NCI-H2107 treated with DMSO at 0.1 percent for 48 hours (cell line): Measurements from ENCODE around the gene PLPPR3.

ENCODE experiments used
- DNase-seq: peaks from one replicate; lab custom pipeline; 2025; ENCODE audit not compliant: unreplicated experiment; lab: John Stamatoyannopoulos, UW

PLPPR3 gene

DNA sequence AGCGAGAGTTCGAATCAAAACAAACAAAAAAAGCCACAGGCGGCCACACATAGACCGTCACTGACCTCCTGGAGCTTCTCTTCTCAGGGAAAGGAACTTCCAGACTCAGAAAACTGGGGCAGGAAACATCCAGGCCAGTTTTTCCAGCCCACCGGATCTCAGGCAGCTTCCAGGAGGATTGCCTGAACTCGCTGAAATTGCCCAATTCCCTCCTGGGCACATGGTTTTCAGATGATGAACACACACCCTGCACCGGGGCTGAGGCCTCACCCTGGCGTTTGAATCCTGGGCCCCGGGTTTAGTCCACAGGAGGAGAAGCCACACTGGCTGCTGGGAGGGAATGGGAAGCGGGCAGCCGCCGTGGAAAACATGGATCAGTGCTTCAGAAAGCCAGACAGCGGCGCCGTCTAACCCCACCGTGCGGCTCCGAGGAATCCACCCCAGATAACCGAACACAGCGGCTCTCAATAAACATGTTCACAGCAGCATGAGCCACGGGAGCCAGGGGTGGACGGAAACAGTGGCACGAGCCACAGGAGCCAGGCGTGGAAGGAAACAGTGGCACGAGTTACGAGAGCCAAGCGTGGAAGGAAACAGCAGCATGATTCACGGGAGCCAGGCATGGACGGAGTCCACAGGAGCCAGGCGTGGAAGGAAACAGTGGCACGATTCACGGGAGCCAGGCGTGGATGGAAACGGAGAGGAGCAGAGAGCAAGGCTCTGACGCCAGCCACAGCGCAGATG, 42.7 kb downstream of the PLPPR3 start:
- DNase-seq = no peak

DNA sequence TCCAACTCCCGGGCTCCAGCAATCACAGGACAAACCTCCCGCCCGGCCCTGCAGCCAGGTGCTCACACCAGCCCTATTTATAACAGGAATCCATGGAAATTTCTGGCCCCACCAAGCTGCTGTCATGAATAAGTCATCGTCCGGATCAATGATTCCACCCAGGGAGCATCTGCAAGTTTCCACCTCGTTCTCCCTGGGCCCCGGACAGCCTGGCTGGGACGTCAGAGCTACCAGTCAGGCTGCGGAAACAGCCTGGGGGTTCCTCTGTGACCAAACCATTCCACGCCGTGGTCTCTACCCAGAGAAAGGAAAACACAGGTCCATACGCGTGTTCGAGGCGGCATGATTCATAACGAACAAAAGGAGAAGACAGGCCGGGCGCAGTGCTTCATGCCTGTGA, 45.2 kb downstream of the PLPPR3 start:
- no peak for DNase-seq

DNA sequence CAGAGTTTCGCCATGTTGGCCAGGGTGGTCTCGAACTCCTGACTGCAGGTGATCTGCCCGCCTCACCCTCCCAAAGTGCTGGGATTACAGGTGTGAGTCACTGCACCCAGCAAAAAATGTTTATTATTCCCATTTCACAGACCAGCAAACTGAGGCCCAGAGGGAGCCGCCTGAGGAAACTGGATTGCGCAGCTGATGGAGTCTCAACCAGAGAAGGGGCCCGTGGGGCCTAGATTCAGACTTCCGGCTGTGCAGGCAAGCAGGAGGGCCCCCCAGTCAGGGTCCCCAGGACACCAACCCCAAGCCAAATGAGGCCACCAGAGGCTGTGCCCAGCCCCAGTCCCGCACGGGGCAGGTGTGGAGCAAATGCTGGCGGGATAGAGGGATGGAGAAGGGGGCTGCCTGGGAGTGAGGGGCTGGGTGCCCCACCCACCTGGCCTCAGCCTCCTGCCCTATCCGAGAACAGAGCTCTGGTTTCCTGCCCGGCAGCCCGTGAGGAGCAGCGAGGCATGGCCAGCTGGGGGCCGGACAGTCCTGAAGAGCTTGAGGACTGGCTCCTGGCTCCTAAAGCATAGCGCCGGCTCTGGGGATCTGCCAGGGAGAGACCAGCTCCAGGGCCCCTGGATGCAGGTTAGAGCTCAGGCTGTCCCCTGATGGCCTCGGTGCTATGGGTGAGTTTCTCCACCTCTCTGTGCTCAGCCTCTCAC, 48.9 kb downstream of the PLPPR3 start:
- DNase-seq = no peak

DNA sequence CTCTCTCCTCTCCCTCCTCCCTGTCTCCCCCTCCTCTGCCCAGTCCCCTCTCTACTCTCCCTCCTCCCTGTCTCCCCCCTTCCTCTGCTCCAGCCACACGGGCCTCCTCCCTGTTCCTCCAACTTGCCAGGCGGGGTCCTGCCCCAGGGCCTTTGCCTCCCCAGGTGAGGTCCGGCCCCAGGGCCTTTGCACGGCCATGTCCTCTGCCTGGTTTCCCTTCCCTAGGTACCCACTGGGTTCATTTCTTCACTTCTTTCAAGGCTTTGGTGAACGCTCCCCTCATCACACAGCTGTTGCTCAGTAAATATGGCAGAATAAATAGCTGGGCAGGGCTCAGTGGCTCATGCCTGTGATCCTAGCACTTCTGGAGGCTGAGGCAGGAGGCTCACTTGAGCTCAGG, 49.7 kb downstream of the PLPPR3 start:
- no peak for DNase-seq

DNA sequence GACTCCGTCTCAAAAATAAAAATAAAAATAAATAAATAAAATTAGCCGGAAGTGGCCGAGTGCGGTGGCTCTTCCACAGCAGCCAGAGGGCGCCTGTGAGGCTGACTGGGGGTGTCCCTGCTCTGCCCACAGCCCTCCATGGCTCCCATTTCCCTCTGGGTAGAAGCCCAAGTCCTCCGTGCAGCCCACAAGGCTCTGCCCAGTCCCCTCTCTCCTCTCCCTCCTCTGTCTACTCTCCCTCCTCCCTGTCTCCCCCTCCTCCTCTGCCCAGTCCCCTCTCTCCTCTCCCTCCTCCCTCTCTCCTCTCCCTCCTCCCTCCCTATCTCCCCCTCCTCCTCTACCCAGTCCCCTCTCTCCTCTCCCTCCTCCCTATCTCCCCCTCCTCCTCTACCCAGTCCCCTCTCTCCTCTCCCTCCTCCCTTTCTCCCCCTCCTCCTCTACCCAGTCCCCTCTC, 50.4 kb downstream of the PLPPR3 start:
- DNase-seq = no peak

DNA sequence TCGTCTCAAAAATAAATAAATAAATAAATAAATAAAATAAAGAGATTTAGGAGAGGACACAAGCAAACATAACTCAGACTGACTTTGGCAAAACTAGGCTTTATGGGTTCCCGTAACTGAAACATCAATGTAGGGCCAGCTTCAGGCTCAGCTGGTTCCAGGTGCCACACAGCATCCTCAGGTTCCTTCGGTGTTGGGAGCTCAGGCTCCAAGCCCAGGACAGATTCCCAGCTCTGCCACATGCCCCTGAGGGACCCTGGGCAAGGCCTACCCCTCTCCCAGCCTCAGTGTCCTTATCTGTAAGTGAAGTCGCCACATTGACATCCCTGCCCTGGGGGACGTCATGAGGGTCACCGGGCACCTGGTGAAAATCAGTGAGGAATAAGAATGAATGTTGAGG, 52.1 kb downstream of the PLPPR3 start:
- no peak for DNase-seq

DNA sequence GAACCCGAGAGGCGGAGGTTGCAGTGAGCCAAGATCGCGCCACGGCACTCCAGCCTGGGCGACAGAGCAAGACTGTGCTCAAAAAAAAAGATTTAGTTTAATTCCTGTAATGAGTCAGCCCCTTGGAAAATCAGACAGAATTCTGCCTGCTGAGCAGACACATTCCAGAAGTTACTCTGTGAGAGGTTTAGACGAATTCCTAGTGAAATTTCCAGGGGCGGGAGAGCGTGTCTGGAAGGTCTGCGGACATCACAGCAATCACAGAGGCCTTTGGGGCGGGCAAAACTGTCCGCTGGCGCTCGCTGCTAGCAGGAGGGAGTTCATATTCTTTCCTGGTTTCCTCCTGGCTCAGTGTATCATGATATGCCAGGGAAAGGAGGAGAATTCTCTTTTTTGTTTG, 53.3 kb downstream of the PLPPR3 start:
- DNase-seq = no peak

DNA sequence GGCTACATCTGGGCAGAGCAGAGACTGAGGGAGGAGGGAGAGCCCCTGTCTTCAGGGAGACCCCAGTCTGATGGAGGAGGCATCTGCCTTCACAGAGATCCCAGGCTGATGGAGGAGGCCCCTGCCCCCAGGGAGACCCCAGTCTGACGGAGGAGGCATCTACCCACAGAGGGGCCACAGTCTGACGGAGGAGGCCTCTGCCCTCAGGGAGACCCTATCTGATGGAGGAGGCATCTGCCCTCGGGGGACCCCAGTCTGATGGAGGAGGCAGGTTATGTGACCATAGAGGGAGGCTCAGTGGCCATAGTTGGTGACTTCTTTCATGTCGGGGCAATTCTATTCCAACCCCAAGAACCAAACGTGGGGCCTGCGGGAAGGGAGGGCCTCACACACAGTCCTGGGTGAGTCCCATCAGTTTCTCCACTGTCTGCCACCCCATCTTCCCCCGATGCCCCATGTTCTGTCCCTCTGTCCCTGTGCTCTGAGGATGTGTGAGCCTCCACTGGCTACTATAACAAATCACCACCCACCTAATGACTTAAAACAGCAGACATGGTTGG, 56.5 kb downstream of the PLPPR3 start:
- DNase-seq = no peak

DNA sequence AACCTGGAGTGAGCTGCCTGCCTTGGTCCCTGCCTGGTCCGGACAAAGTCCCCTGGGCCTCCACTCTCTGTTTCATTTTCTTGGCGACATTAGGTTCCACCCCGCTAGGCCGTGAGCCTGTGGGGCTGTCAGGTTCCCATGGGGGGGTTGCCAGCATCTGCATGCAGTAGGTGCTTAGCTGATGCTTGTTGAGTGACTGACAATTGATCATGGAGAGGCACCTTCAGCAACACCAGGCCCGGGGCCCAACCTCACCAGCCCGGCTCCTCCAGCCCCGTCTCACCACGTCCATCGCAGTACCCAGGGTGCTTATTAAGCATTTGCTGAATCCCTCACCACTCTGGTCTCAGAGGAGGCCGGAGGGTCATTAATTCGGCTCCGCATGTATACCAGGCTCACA, 57.5 kb downstream of the PLPPR3 start:
- DNase-seq = no peak

DNA sequence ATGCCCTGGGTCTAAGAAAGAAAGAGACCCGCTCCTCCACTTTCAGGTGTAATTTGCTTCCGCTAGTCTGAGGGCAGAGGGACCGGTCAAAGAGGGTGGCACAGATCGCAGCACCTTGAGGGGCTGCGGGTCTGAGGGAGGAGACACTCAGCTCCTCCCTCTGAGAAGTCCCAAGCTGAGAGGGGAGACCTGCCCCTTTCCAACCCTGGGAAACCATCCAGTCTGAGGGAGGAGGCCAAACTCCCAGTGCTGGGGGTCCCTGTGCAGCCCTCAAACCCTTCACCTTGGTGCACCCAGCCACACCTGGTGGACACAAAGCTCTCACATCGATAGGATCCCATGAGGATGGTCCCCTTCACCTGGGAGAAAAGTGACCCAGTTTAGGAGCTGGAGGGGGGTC, 57.9 kb downstream of the PLPPR3 start:
- no peak for DNase-seq

DNA sequence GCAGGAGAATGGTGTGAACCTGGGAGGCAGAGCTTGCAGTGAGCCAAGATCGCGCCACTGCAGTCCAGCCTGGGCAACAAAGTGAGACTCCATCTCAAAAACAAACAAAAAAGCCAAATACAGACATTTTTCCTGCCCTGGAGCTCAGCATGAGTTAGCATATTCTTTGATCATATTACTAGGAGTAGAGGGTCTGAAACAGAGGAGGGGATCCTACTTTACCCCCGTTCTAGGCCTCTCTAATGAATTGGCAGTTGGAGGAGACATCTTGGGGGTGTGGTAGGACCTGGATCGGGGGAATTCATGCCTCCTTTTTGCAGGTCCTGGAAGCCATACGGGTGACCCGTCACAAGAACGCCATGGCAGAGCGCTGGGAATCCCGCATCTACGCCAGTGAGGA, 58.6 kb downstream of the PLPPR3 start:
- no peak for DNase-seq
